Measurements from ENCODE around the gene C16orf78.
"Not testable (repeated sequence)": the region's sequence is repeated elsewhere in the genome, so short reads cannot be mapped to it uniquely, and the experiment has no call there.

The C16orf78 gene

GRCh38 chr16:49350265-49351095 lies 23.1 kb upstream of the C16orf78 start:
- DNase-seq (ENCODE audit: low spot score) = peak; percentile 82

GRCh38 chr16:49351096-49351487 lies 22.5 kb upstream of the C16orf78 start:
- no peak for DNase-seq (ENCODE audit: low spot score)

- DNase-seq (ENCODE audit: low spot score) = no peak
These were observed 20.7 kb upstream of the C16orf78 start for GRCh38 chr16:49352892-49353291.

GRCh38 chr16:49353680-49354079 lies 19.9 kb upstream of the C16orf78 start:
- DNase-seq (ENCODE audit: low spot score) = no peak

- no peak for DNase-seq (ENCODE audit: low spot score)
These were observed 19.5 kb upstream of the C16orf78 start for GRCh38 chr16:49354101-49354500.

GRCh38 chr16:49354991-49355390 lies 18.6 kb upstream of the C16orf78 start:
- no peak for DNase-seq (ENCODE audit: low spot score)

- no peak for DNase-seq (ENCODE audit: low spot score)
These were observed 17.5 kb upstream of the C16orf78 start for GRCh38 chr16:49355933-49356665.

- DNase-seq (ENCODE audit: low spot score) = no peak
These were observed 16.7 kb upstream of the C16orf78 start for GRCh38 chr16:49356728-49357488.

GRCh38 chr16:49359591-49359990 lies 14.0 kb upstream of the C16orf78 start:
- no peak for DNase-seq (ENCODE audit: low spot score)

GRCh38 chr16:49361731-49362130 lies 11.9 kb upstream of the C16orf78 start:
- DNase-seq (ENCODE audit: low spot score) = not testable (repeated sequence)

GRCh38 chr16:49362230-49362629 lies 11.4 kb upstream of the C16orf78 start:
- DNase-seq (ENCODE audit: low spot score) = no peak

- no peak for DNase-seq (ENCODE audit: low spot score)
These were observed 7.7 kb upstream of the C16orf78 start for GRCh38 chr16:49365711-49366509.

GRCh38 chr16:49366669-49367068 lies 6.9 kb upstream of the C16orf78 start:
- DNase-seq (ENCODE audit: low spot score) = no peak

GRCh38 chr16:49369651-49370611 lies 3.7 kb upstream of the C16orf78 start:
- DNase-seq (ENCODE audit: low spot score) = no peak

GRCh38 chr16:49376206-49376605 lies 2.6 kb downstream of the C16orf78 start:
- no peak for DNase-seq (ENCODE audit: low spot score)

GRCh38 chr16:49377196-49377755 lies 3.7 kb downstream of the C16orf78 start:
- DNase-seq (ENCODE audit: low spot score) = no peak

GRCh38 chr16:49378238-49378637 lies 4.6 kb downstream of the C16orf78 start:
- DNase-seq (ENCODE audit: low spot score) = no peak

- no peak for DNase-seq (ENCODE audit: low spot score)
These were observed 5.2 kb downstream of the C16orf78 start for GRCh38 chr16:49378816-49379215.

GRCh38 chr16:49382916-49383315 lies 9.3 kb downstream of the C16orf78 start:
- DNase-seq (ENCODE audit: low spot score) = no peak

GRCh38 chr16:49395021-49395420 lies 21.4 kb downstream of the C16orf78 start:
- no peak for DNase-seq (ENCODE audit: low spot score)
